H1 (cell line): ENCODE data around the gene PKP3. TPM values are rescaled to one million over a fixed set of nuclear protein-coding genes. Genes with fewer than 3 reads are reported as not detected.
A peak's percentile ranks its signal among the peaks of the same experiment; 100 is the strongest.

Experiments used
- CTCF ChIA-PET: fragments of 300-600 bp; sonication (Branson Sonifier 250); formaldehyde crosslinking; loops from one replicate; lab custom pipeline; 2021; ENCODE audit not compliant: partially characterized antibody; lab: Charles Lee
- POLR2A ChIA-PET: fragments of 300-600 bp; sonication (Branson Sonifier 250); formaldehyde crosslinking; loops from one replicate; lab custom pipeline; 2021; ENCODE audit warnings: inconsistent platforms; ENCODE audit not compliant: partially characterized antibody; lab: Charles Lee
- DNase-seq, 2 experiments: peaks; one replicate each; pipeline versions ENCODE4 v3.0.0 to v3.0.0-alpha.2; 2010 to 2022; ENCODE audit warnings: low spot score in 2 of 2, low read depth in 1 of 2, mixed read lengths in 1 of 2
- FAIRE-seq: peaks from 2 replicates; lab custom pipeline; 2011; peaks lifted over from hg19 to GRCh38; lab: Jason Lieb, UNC
- H2AFZ ChIP-seq: 2 replicates; pipeline ENCODE4 v1.8.1; 2012; ENCODE audit warnings: low read length, inconsistent platforms
- H2AK5ac ChIP-seq: 2 replicates; pipeline ENCODE4 v1.6.1; 2013; ENCODE audit warnings: low read depth, low read length
- H2BK120ac ChIP-seq: replicated peaks from 2 replicates; pipeline ENCODE3; 2013; ENCODE audit warnings: low read depth, low read length, inconsistent platforms
- H2BK12ac ChIP-seq: 2 replicates; pipeline ENCODE4 v1.6.1; 2013; ENCODE audit warnings: low read depth, low read length
- H2BK15ac ChIP-seq: 2 replicates; pipeline ENCODE4 v1.6.1; 2013; ENCODE audit warnings: low read length
- H2BK20ac ChIP-seq: 2 replicates; pipeline ENCODE4 v1.6.1; 2013; ENCODE audit warnings: low read length
- H2BK5ac ChIP-seq: 2 replicates; pipeline ENCODE4 v1.6.1; 2013; ENCODE audit warnings: low read depth, low read length
- H3K14ac ChIP-seq: 2 replicates; pipeline ENCODE4 v1.6.1; 2013; ENCODE audit warnings: inconsistent platforms; ENCODE audit not compliant: insufficient read length
- H3K18ac ChIP-seq: 2 replicates; pipeline ENCODE4 v1.6.1; 2013; ENCODE audit warnings: low read length; ENCODE audit errors: extremely low read depth
- H3K23ac ChIP-seq: 2 replicates; pipeline ENCODE4 v1.6.1; 2013; ENCODE audit warnings: inconsistent platforms; ENCODE audit not compliant: insufficient read length
- H3K23me2 ChIP-seq: 2 replicates; pipeline ENCODE4 v1.6.1; 2013; ENCODE audit warnings: low read depth, low read length
- H3K27ac ChIP-seq: 2 replicates; pipeline ENCODE4 v1.6.1; 2011; ENCODE audit warnings: low read depth, low read length, inconsistent platforms
- H3K27me3 ChIP-seq, 4 experiments: replicated peaks in 1 of 4; 1 replicate in 1 of 4; 2 replicates in 3 of 4; pipeline versions ENCODE4 v1.6.1 to v1.8.1; 2011 to 2013; ENCODE audit warnings: low read length in 3 of 4, mild to moderate bottlenecking in 3 of 4, inconsistent platforms in 2 of 4, mixed read lengths in 2 of 4, moderate library complexity in 1 of 4; ENCODE audit not compliant: control insufficient read depth in 3 of 4, insufficient read depth in 3 of 4; ENCODE audit errors: extremely low read depth in 1 of 4
- H3K36me3 ChIP-seq, 4 experiments: 2 replicates each; pipeline versions ENCODE4 v1.6.1 to v1.8.1; 2011 to 2013; ENCODE audit warnings: mild to moderate bottlenecking in 4 of 4, low read length in 3 of 4, moderate library complexity in 2 of 4, control low read depth in 1 of 4, inconsistent platforms in 1 of 4; ENCODE audit not compliant: insufficient read depth in 4 of 4, control insufficient read depth in 2 of 4
- H3K4ac ChIP-seq: replicated peaks from 2 replicates; pipeline ENCODE3; 2013; ENCODE audit warnings: low read length, low read depth, mixed read lengths, inconsistent platforms; ENCODE audit not compliant: insufficient read length
- H3K4me1 ChIP-seq, 4 experiments: replicated peaks in 1 of 4; 1 replicate in 1 of 4; 2 replicates in 3 of 4; pipeline versions ENCODE4 v1.6.1 to v1.8.1; 2011 to 2013; ENCODE audit warnings: low read length in 3 of 4, inconsistent platforms in 2 of 4, mixed read lengths in 1 of 4; ENCODE audit not compliant: insufficient read depth in 4 of 4, control insufficient read depth in 3 of 4
- H3K4me2 ChIP-seq, 2 experiments: 2 replicates each; pipeline versions ENCODE4 v1.6.1 to v1.8.1; 2011 to 2013; ENCODE audit warnings: low read depth in 2 of 2, low read length in 2 of 2, control low read depth in 1 of 2, inconsistent platforms in 1 of 2, mild to moderate bottlenecking in 1 of 2; ENCODE audit not compliant: insufficient read depth in 1 of 2
- H3K4me3 ChIP-seq, 4 experiments: fragments of 200-600, 300-600 bp in 1 of 4; sonication (generic), shearing (Covaris generic), sonication (Bioruptor Twin) in 1 of 4; 2 replicates each; pipeline versions ENCODE4 v1.5.1 to v1.8.1; 2011 to 2016; ENCODE audit warnings: low read length in 4 of 4, low read depth in 3 of 4, control low read depth in 2 of 4, inconsistent platforms in 2 of 4, mild to moderate bottlenecking in 2 of 4, mixed read lengths in 1 of 4, moderate library complexity in 1 of 4; ENCODE audit not compliant: insufficient read depth in 2 of 4; ENCODE audit errors: extremely low read depth in 1 of 4
- H3K56ac ChIP-seq: replicated peaks from 2 replicates; pipeline ENCODE3; 2013; ENCODE audit warnings: low read depth, mild to moderate bottlenecking, mixed read lengths, low read length, inconsistent platforms; ENCODE audit not compliant: insufficient read length
- H3K79me1 ChIP-seq: 2 replicates; pipeline ENCODE4 v1.6.1; 2013; ENCODE audit warnings: low read depth, low read length, control low read depth
- H3K79me2 ChIP-seq, 2 experiments: 2 replicates each; pipeline versions ENCODE4 v1.6.1 to v1.8.1; 2012 to 2013; ENCODE audit warnings: low read length in 2 of 2, mild to moderate bottlenecking in 2 of 2, inconsistent platforms in 1 of 2; ENCODE audit not compliant: insufficient read depth in 2 of 2, control insufficient read depth in 1 of 2
- H3K9ac ChIP-seq, 4 experiments: replicated peaks in 1 of 4; 1 replicate in 1 of 4; 2 replicates in 3 of 4; pipeline versions ENCODE4 v1.6.1 to v1.8.1; 2011 to 2013; ENCODE audit warnings: low read depth in 3 of 4, low read length in 3 of 4, control low read depth in 2 of 4, mild to moderate bottlenecking in 2 of 4, moderate library complexity in 2 of 4, inconsistent platforms in 1 of 4; ENCODE audit errors: extremely low read depth in 1 of 4
- H3K9me3 ChIP-seq, 2 experiments: 2 replicates each; pipeline versions ENCODE4 v1.6.1 to v1.8.1; 2012 to 2013; ENCODE audit warnings: mild to moderate bottlenecking in 2 of 2, moderate library complexity in 2 of 2, control low read depth in 1 of 2, inconsistent platforms in 1 of 2, low read depth in 1 of 2, low read length in 1 of 2, mixed read lengths in 1 of 2; ENCODE audit not compliant: insufficient read depth in 2 of 2
- H4K20me1 ChIP-seq, 2 experiments: replicated peaks in 1 of 2; 2 replicates each; pipeline versions ENCODE3 to v1.8.1; 2011 to 2013; ENCODE audit warnings: inconsistent platforms in 2 of 2, low read length in 2 of 2, mild to moderate bottlenecking in 1 of 2; ENCODE audit not compliant: insufficient read depth in 2 of 2, control insufficient read depth in 1 of 2
- H4K5ac ChIP-seq: 2 replicates; pipeline ENCODE4 v1.6.1; 2013; ENCODE audit warnings: low read length, low read depth, mixed read lengths, inconsistent platforms; ENCODE audit not compliant: insufficient read length
- H4K8ac ChIP-seq: 2 replicates; pipeline ENCODE4 v1.8.0; 2013; ENCODE audit warnings: mild to moderate bottlenecking, moderate library complexity, low read length, inconsistent platforms; ENCODE audit not compliant: insufficient read depth; ENCODE audit errors: extremely low read depth
- H4K91ac ChIP-seq: replicated peaks from 2 replicates; pipeline ENCODE3; 2013; ENCODE audit warnings: low read length, mixed read lengths, inconsistent platforms; ENCODE audit not compliant: insufficient read length
- GTF2F1 ChIP-seq: IDR thresholded peaks from 2 replicates; pipeline ENCODE4 v1.6.1; 2012; ENCODE audit warnings: low read depth, low read length, improper control_type of control experiment, borderline replicate concordance
- KDM1A ChIP-seq: fragments of 200-600, 300-600 bp; sonication (generic); IDR thresholded peaks from 2 replicates; pipeline ENCODE4 v1.7.1; 2016; ENCODE audit warnings: mild to moderate bottlenecking, low read length, borderline replicate concordance
- NANOG ChIP-seq: IDR thresholded peaks from 2 replicates; pipeline ENCODE4 v1.6.1; 2011; ENCODE audit warnings: low read length, low read depth, mild to moderate bottlenecking, inconsistent platforms; ENCODE audit not compliant: insufficient read depth, poor library complexity, severe bottlenecking
- NRF1 ChIP-seq: IDR thresholded peaks from 2 replicates; pipeline ENCODE4 v1.6.1; 2011; ENCODE audit warnings: mild to moderate bottlenecking, low read depth, low read length, improper control_type of control experiment
- PHF8 ChIP-seq: fragments of 200-600 bp; sonication (generic); conservative IDR thresholded peaks from 2 replicates; pipeline ENCODE4 v1.7.1; 2012; ENCODE audit warnings: low read depth, mild to moderate bottlenecking, inconsistent platforms, low read length, moderate library complexity
- SIX5 ChIP-seq: IDR thresholded peaks from 2 replicates; pipeline ENCODE4 v1.6.1; 2011; ENCODE audit warnings: mild to moderate bottlenecking, low read depth, low read length
- WGBS, 2 experiments: shearing (Covaris generic) in 1 of 2; methylation state at CpG; one replicate each; pipeline versions ENCODE4 v1.1.6 to v1.1.7; 2013 to 2015; ENCODE audit warnings: low lambda C conversion rate in 2 of 2, mixed read lengths in 2 of 2, inconsistent platforms in 1 of 2, low coverage in 1 of 2, missing lambda C conversion rate in 1 of 2; ENCODE audit not compliant: insufficient replicate concordance in 2 of 2, insufficient coverage in 1 of 2, insufficient read length in 1 of 2; ENCODE audit errors: extremely low coverage in 1 of 2, missing lambda C conversion rate in 1 of 2; 5-methylcytosine and 5-hydroxymethylcytosine counted together
- polyA plus RNA-seq, 7 experiments: library from polyadenylated mRNA; depleted of rRNA in 3 of 7; stranded (reverse) in 5 of 7; unstranded in 2 of 7; fragments of >200 nt in 5 of 7; fragments of 200-250 nt in 2 of 7; gene quantifications; 1 replicate in 5 of 7; 2 replicates in 1 of 7; 4 replicates in 1 of 7; pipeline versions ENCODE4 v1.2.1 to v1.2.3, GENCODE V29; 2011 to 2013; ENCODE audit warnings: missing spikeins in 2 of 7, mixed read lengths in 2 of 7
- total RNA-seq: library from RNA; stranded (reverse); fragmentation: NEBNext Ultra II Directional; extraction: Animal tissue kit (Norgen Biotek cat#: 25700); gene quantifications from 2 replicates; pipeline ENCODE4 v1.2.1, GENCODE V29; 2021
- TF ChIP-seq, protein P1 (sequence below): IDR thresholded peaks from 2 replicates; pipeline ENCODE4 v1.6.1; 2012; ENCODE audit warnings: inconsistent platforms
- TF ChIP-seq, protein P2 (sequence below), 3 experiments: IDR thresholded peaks; 1 replicate in 2 of 3; 2 replicates in 1 of 3; pipeline versions ENCODE4 v1.5.1 to v1.6.1; 2011; ENCODE audit warnings: low read length in 3 of 3, mild to moderate bottlenecking in 3 of 3, inconsistent platforms in 2 of 3, low read depth in 1 of 3, moderate library complexity in 1 of 3; ENCODE audit not compliant: insufficient read depth in 1 of 3; ENCODE audit errors: control extremely low read depth in 1 of 3

Gene PKP3
- total and polyA plus RNA-seq, 2 of the 8 experiments (the other 6 are each of a cell fraction or from before 2014, with no cell fraction given), result 16.7 to 28.7 TPM

DNA sequence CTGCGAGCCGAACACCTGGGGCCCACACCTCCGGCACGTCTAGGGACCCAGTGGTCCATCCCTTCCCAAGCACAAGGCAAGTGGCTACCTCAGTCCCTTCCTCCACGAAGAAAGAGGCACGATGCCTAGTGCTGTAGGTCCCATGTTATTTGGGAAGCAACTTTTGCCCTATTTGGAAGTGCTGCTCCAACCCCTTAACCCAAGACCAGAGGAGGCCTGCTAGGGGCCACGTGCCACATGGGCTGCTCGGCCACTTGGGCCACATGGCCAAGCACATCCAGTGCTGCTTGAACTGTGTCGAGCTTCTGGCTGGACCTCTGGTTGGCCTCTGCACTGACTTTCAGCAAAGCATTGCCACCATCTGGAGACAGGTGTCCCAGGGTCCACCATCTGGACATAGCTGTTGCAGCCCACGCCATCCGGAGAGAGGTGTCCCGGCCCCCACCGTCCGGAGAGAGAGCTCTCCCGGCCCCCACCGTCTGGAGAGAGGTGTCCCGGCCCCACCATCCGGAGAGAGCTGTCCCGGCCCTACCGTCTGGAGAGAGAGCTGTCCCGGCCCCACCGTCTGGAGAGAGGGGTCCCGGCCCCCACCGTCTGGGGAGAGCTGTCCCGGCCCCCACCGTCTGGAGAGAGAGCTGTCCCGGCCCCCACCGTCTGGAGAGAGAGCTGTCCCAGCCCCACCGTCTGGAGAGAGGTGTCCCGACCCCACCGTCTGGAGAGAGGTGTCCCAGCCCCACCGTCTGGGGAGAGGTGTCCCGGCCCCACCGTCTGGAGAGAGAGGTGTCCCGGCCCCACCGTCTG lies 31.2 kb upstream of the PKP3 start:
- peaks cover 16 to 20% of the 10 kb centered on the region in 2 experiments; a peak in 3 of 4 replicates for H3K9me3 ChIP-seq
- H3K4me2 ChIP-seq, result no peak overlapping the region
- no peak overlapping the region for H2AFZ ChIP-seq
- FAIRE-seq (no peak), DNase-seq (no peak)
- H3K79me1 ChIP-seq, result no peaks in the 10 kb centered on the region; the same call in 1 of the 2 replicates
- no peak overlapping the region for H3K23ac ChIP-seq
- H4K5ac ChIP-seq, result no peak overlapping the region
- no peaks in the 10 kb centered on the region for H3K23me2 ChIP-seq
- no peak overlapping the region for H3K4me3 ChIP-seq
- H3K27ac ChIP-seq, result no peak overlapping the region
- no peak overlapping the region for H2BK5ac ChIP-seq
- H3K79me2 ChIP-seq, result no peaks in the 10 kb centered on the region; a peak in 1 of 4 replicates
- no peak overlapping the region for H3K18ac ChIP-seq
- peaks cover 0 to 2% (median 1%) of the 10 kb centered on the region in 4 experiments; a peak in 3 of 7 replicates for H3K4me1 ChIP-seq
- H3K36me3 ChIP-seq, result no peaks in the 10 kb centered on the region; a peak in 1 of 8 replicates
- CTCF ChIA-PET, result interaction anchor here (0.6 to 13.4 kb wide), 58 partner anchors 7 to 1466 kb away, joined by 3 to 212 read pairs (median 5); partner anchors contain the start of genes BET1L, IFITM2, NLRP6 and PTDSS2
- H3K56ac ChIP-seq, result no peak overlapping the region
- no peak overlapping the region for H3K4ac ChIP-seq
- no peak overlapping the region for H3K14ac ChIP-seq
- peaks cover 0 to under 1% of the 10 kb centered on the region in 2 experiments for H4K20me1 ChIP-seq
- peak overlapping the region; percentile 32; the same call in 1 of the 2 replicates for H2BK20ac ChIP-seq
- H4K91ac ChIP-seq, result no peak overlapping the region
- H4K8ac ChIP-seq, result no peak overlapping the region
- peak overlapping the region; percentile 88; the same call in 1 of the 2 replicates for H2BK15ac ChIP-seq
- no peak overlapping the region; the same call in 1 of the 2 replicates for H2AK5ac ChIP-seq
- H3K9ac ChIP-seq, result no peak overlapping the region
- peaks cover 0 to 5% (median 2%) of the 10 kb centered on the region in 4 experiments; a peak in 1 of 7 replicates for H3K27me3 ChIP-seq
- POLR2A ChIA-PET, result interaction anchor here (0.6 to 2.0 kb wide), 15 partner anchors 8 to 480 kb away, joined by 3 to 8 read pairs (median 4); partner anchors contain the start of gene NLRP6
- WGBS, 2 experiments, result 93% methylated on average over 32 of the region's 36 CpGs; no CpG with 5 or more reads in 1 of the 2 experiments
- H2BK120ac ChIP-seq, result no peak overlapping the region
- H2BK12ac ChIP-seq, result no peak overlapping the region
- no peak for TF ChIP-seq SIX5
- TF ChIP-seq, protein P1, sequence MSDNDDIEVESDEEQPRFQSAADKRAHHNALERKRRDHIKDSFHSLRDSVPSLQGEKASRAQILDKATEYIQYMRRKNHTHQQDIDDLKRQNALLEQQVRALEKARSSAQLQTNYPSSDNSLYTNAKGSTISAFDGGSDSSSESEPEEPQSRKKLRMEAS, result no peak
- TF ChIP-seq PHF8, result no peak
- no peak for TF ChIP-seq NANOG
- no peak for TF ChIP-seq GTF2F1
- TF ChIP-seq, protein P2, sequence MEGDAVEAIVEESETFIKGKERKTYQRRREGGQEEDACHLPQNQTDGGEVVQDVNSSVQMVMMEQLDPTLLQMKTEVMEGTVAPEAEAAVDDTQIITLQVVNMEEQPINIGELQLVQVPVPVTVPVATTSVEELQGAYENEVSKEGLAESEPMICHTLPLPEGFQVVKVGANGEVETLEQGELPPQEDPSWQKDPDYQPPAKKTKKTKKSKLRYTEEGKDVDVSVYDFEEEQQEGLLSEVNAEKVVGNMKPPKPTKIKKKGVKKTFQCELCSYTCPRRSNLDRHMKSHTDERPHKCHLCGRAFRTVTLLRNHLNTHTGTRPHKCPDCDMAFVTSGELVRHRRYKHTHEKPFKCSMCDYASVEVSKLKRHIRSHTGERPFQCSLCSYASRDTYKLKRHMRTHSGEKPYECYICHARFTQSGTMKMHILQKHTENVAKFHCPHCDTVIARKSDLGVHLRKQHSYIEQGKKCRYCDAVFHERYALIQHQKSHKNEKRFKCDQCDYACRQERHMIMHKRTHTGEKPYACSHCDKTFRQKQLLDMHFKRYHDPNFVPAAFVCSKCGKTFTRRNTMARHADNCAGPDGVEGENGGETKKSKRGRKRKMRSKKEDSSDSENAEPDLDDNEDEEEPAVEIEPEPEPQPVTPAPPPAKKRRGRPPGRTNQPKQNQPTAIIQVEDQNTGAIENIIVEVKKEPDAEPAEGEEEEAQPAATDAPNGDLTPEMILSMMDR (IDR thresholded peaks at IDR 0.05; ENCODE audit: control extremely low read depth in 1 of 3, insufficient read depth in 1 of 3, low read depth in 1 of 3, low read length in 3 of 3), result no peak
- TF ChIP-seq KDM1A, result no peak
- no peak for TF ChIP-seq NRF1
